ENCODE data around the gene CCL3. TPM values are rescaled to one million over a fixed set of nuclear protein-coding genes. Genes with fewer than 3 reads are reported as not detected.
"Not testable (repeated sequence)": the region's sequence is repeated elsewhere in the genome, so short reads cannot be mapped to it uniquely, and the experiment has no call there.

CCL3 gene
- polyA plus RNA-seq, 3 donors, result 161 to 328 (median 190) TPM

GRCh38 chr17:36094746-36095145, 4.8 kb upstream of the CCL3 start:
- WGBS (ENCODE audit: insufficient coverage), result 88% methylated on average over 7 of the region's 7 CpGs
- peaks cover 0 to 2% (median 0%) of the 10 kb centered on the region in 7 donors for H3K9me3 Mint-ChIP-seq
- peaks cover 34% of the 10 kb centered on the region for H3K4me1 Mint-ChIP-seq
- peaks cover 20 to 32% of the 10 kb centered on the region in 2 donors for H3K4me1 ChIP-seq (ENCODE audit: control insufficient read depth in 1 of 2, insufficient read depth in 2 of 2, low read length in 2 of 2)
- no peak for DNase-seq
- no peaks in the 10 kb centered on the region for H3K36me3 Mint-ChIP-seq
- H3K79me2 ChIP-seq (ENCODE audit: insufficient read depth, low read length), result no peaks in the 10 kb centered on the region
- TF ChIP-seq CTCF (IDR thresholded peaks at IDR 0.05), result no peak
- H3K27ac ChIP-seq (ENCODE audit: low read depth in 1 of 2, low read length in 2 of 2), result no peak overlapping the region
- H3K4me3 Mint-ChIP-seq, result no peak overlapping the region
- intact Hi-C loops (cut with micrococcal nuclease), result loop anchor here in 1 of 2 donors (5.0 kb wide), 1 partner anchor 118 kb away; the partner anchor contains the start of gene CCL4L2
- H3K36me3 ChIP-seq (replicated peaks in 1 of 2; ENCODE audit: control insufficient read depth in 1 of 2, insufficient read depth in 2 of 2, low read length in 2 of 2), result no peaks in the 10 kb centered on the region
- no peaks in the 10 kb centered on the region for H3K9me3 ChIP-seq (replicated peaks in 1 of 2; ENCODE audit: control insufficient read depth in 1 of 2, insufficient read depth in 1 of 2, low read length in 2 of 2)
- H3K4me3 ChIP-seq (replicated peaks in 1 of 3; ENCODE audit: low read depth in 2 of 3, low read length in 3 of 3), result no peak overlapping the region
- H4K20me1 ChIP-seq (ENCODE audit: insufficient read depth, low read length), result no peaks in the 10 kb centered on the region
- no peak overlapping the region for H3K9ac ChIP-seq (ENCODE audit: insufficient read depth, low read length, poor library complexity, severe bottlenecking)
- H3K27me3 ChIP-seq (ENCODE audit: control insufficient read depth in 2 of 2, insufficient read depth in 2 of 2, low read length in 2 of 2), result no peaks in the 10 kb centered on the region
- no peak overlapping the region for H2AFZ ChIP-seq (ENCODE audit: insufficient read depth, low read depth, low read length, poor library complexity, severe bottlenecking)
- peaks cover 2 to 12% (median 3%) of the 10 kb centered on the region in 3 donors for H3K27me3 Mint-ChIP-seq (ENCODE audit: low read depth in 3 of 3)
- H3K27ac Mint-ChIP-seq, result peak overlapping the region in 2 of 7 donors; percentile 1 to 2
- H3K4me2 ChIP-seq (replicated peaks; ENCODE audit: extremely low read depth, low read length, poor library complexity, severe bottlenecking), result no peak overlapping the region

GRCh38 chr17:36094232-36094631, 4.3 kb upstream of the CCL3 start:
- intact Hi-C loops (cut with micrococcal nuclease), result loop anchor here in 1 of 2 donors (5.0 kb wide), 1 partner anchor 118 kb away; the partner anchor contains the start of gene CCL4L2
- Mint-ChIP-seq H3K36me3 (peaks cover 1 to 2% of the 10 kb centered on the region in 2 donors), H3K27me3 (ENCODE audit: low read depth in 3 of 3) (peaks cover 2 to 14% (median 3%) of the 10 kb centered on the region in 3 donors), H3K4me3 (no peak overlapping the region), H3K9me3 (peaks cover 0 to 2% (median 0%) of the 10 kb centered on the region in 7 donors), H3K4me1 (peaks cover 40% of the 10 kb centered on the region), H3K27ac (peak overlapping the region in 1 of 7 donors; percentile 25)
- Histone ChIP-seq H3K79me2 (ENCODE audit: insufficient read depth, low read length) (no peaks in the 10 kb centered on the region), H3K27me3 (ENCODE audit: control insufficient read depth in 2 of 2, insufficient read depth in 2 of 2, low read length in 2 of 2) (no peaks in the 10 kb centered on the region), H4K20me1 (ENCODE audit: insufficient read depth, low read length) (no peaks in the 10 kb centered on the region), H3K4me3 (replicated peaks in 1 of 3; ENCODE audit: low read depth in 2 of 3, low read length in 3 of 3) (no peak overlapping the region), H3K9ac (ENCODE audit: insufficient read depth, low read length, poor library complexity, severe bottlenecking) (no peak overlapping the region), H3K4me1 (ENCODE audit: control insufficient read depth in 1 of 2, insufficient read depth in 2 of 2, low read length in 2 of 2) (peaks cover 26 to 37% of the 10 kb centered on the region in 2 donors), H3K36me3 (replicated peaks in 1 of 2; ENCODE audit: control insufficient read depth in 1 of 2, insufficient read depth in 2 of 2, low read length in 2 of 2) (no peaks in the 10 kb centered on the region), H2AFZ (ENCODE audit: insufficient read depth, low read depth, low read length, poor library complexity, severe bottlenecking) (no peak overlapping the region), H3K9me3 (replicated peaks in 1 of 2; ENCODE audit: control insufficient read depth in 1 of 2, insufficient read depth in 1 of 2, low read length in 2 of 2) (no peaks in the 10 kb centered on the region), H3K4me2 (replicated peaks; ENCODE audit: extremely low read depth, low read length, poor library complexity, severe bottlenecking) (no peak overlapping the region), H3K27ac (ENCODE audit: low read depth in 1 of 2, low read length in 2 of 2) (no peak overlapping the region)
- no peak for DNase-seq
- no CpG with 5 or more reads among the region's 1 CpG for WGBS (ENCODE audit: insufficient coverage)
- TF ChIP-seq CTCF (IDR thresholded peaks at IDR 0.05), result no peak

- H3K79me2 ChIP-seq (ENCODE audit: insufficient read depth, low read length); H3K27me3 ChIP-seq (ENCODE audit: control insufficient read depth in 2 of 2, insufficient read depth in 2 of 2, low read length in 2 of 2); H3K9me3 ChIP-seq (replicated peaks in 1 of 2; ENCODE audit: control insufficient read depth in 1 of 2, insufficient read depth in 1 of 2, low read length in 2 of 2); H3K9me3 Mint-ChIP-seq; H3K9ac ChIP-seq (ENCODE audit: insufficient read depth, low read length, poor library complexity, severe bottlenecking); DNase-seq; H3K4me3 Mint-ChIP-seq; H3K4me2 ChIP-seq (replicated peaks; ENCODE audit: extremely low read depth, low read length, poor library complexity, severe bottlenecking); H3K36me3 Mint-ChIP-seq; H4K20me1 ChIP-seq (ENCODE audit: insufficient read depth, low read length); H2AFZ ChIP-seq (ENCODE audit: insufficient read depth, low read depth, low read length, poor library complexity, severe bottlenecking); H3K4me3 ChIP-seq (replicated peaks in 1 of 3; ENCODE audit: low read depth in 2 of 3, low read length in 3 of 3); H3K36me3 ChIP-seq (replicated peaks in 1 of 2; ENCODE audit: control insufficient read depth in 1 of 2, insufficient read depth in 2 of 2, low read length in 2 of 2); H3K27ac ChIP-seq (ENCODE audit: low read depth in 1 of 2, low read length in 2 of 2): not testable (repeated sequence)
- H3K27me3 Mint-ChIP-seq (ENCODE audit: low read depth in 3 of 3), result peaks cover 2 to 18% (median 4%) of the 10 kb centered on the region in 3 donors
- intact Hi-C loops (cut with micrococcal nuclease), result loop anchor here in 1 of 2 donors (5.0 kb wide), 1 partner anchor 120 kb away; the partner anchor contains the start of gene CCL4L2
- WGBS (ENCODE audit: insufficient coverage), result no CpG with 5 or more reads among the region's 6 CpGs
- peaks cover 50% of the 10 kb centered on the region for H3K4me1 Mint-ChIP-seq
- peak overlapping the region in 1 of 7 donors; percentile 66 for H3K27ac Mint-ChIP-seq
- H3K4me1 ChIP-seq (ENCODE audit: control insufficient read depth in 1 of 2, insufficient read depth in 2 of 2, low read length in 2 of 2), result peaks cover 36 to 46% of the 10 kb centered on the region in 2 donors
Measured at GRCh38 chr17:36092715-36093114, 2.8 kb upstream of the CCL3 start.
